GM21723 (cell line): ENCODE results near the gene GCN1.

Experiments
- ATAC-seq: cut with Tn5 transposase; IDR thresholded peaks from one replicate; pipeline ENCODE4 v1.9.1; 2021; ENCODE audit warnings: mild to moderate bottlenecking, moderate library complexity; ENCODE audit not compliant: unreplicated experiment

The GCN1 gene

GRCh38 chr12:120229071-120229486 lies 34.6 kb upstream of the GCN1 start:
- ATAC-seq: no peak

DNA sequence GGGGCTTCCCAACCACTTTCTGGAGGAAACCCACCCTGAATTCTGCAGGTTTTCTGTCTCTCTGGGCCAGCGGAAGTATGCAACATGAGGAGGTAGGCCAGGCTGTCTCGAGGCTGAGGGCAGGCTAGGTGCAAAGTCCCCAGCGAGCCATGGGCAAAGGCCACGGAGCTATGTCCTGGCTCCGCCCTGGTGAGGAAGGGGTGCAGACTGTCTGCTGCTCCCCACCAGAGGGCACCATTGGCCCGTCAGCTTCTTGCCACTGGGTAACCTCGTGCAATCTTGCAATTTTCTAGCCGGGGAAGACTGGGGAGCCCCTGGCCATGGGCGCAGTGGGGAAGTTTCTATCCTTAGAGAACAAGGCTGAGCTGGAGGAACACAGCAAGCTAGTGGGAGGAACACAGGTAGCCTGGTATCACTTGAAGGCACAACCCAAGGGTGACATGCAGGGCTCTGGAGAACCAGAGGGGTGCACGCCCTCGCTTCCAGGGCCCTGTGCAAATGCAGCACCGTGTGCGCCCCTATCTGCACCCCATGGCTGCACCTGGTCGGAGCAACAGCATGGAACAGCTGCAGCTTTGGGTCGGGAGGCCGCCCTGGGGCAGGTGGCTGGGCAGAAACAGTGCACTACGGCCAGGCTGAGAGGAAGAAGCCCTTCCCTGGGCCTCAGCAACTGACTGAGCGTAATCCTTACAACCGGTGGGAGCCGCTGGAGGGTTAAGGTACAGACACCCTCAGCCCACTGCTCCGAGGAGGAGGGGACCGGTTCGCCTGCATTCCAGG lies 34.0 kb upstream of the GCN1 start:
- peak; percentile 79 for ATAC-seq

- ATAC-seq: no peak
These were observed 33.5 kb upstream of the GCN1 start for GRCh38 chr12:120228041-120228290.

GRCh38 chr12:120227233-120228040 lies 32.9 kb upstream of the GCN1 start:
- no peak for ATAC-seq

GRCh38 chr12:120225852-120226640 lies 31.5 kb upstream of the GCN1 start:
- no peak for ATAC-seq

DNA sequence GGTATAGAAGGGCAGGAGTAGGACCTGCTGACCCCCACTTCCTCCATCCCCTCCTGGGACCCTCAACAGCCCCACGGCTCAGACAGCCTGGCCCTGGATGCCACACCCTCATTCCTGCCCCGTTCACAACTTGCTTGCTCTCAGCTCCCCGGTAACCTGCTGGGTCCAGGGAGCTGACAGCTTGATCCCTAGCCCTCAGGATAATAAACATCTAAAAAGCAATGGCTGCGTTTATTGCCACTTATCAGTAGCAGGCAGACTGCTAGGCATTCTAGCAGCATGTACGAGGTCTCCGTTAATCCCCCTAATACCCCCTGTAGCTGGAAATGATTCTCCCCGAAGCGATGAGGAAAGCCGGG lies 30.7 kb upstream of the GCN1 start:
- ATAC-seq: no peak

- ATAC-seq: no peak
These were observed 30.0 kb upstream of the GCN1 start for GRCh38 chr12:120224304-120225199.

GRCh38 chr12:120223458-120224303 lies 29.2 kb upstream of the GCN1 start:
- ATAC-seq: no peak

GRCh38 chr12:120222288-120222832 lies 27.8 kb upstream of the GCN1 start:
- no peak for ATAC-seq

DNA sequence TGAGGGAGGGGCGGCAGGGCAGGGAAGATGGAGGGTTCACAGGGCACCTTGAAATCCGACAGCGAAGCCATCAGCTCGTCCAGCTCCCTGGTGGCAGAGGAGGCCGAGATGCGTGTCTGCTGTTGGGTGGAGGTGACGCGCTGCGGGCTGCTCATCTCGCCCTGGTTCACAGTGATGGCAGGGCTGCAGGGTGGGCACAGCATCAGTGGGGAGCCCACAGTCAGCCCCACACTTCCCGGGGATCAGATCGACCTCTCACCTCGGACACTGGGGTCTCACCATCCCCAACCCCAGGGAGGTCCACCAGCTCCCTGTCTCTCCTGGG lies 27.0 kb upstream of the GCN1 start:
- ATAC-seq: no peak

DNA sequence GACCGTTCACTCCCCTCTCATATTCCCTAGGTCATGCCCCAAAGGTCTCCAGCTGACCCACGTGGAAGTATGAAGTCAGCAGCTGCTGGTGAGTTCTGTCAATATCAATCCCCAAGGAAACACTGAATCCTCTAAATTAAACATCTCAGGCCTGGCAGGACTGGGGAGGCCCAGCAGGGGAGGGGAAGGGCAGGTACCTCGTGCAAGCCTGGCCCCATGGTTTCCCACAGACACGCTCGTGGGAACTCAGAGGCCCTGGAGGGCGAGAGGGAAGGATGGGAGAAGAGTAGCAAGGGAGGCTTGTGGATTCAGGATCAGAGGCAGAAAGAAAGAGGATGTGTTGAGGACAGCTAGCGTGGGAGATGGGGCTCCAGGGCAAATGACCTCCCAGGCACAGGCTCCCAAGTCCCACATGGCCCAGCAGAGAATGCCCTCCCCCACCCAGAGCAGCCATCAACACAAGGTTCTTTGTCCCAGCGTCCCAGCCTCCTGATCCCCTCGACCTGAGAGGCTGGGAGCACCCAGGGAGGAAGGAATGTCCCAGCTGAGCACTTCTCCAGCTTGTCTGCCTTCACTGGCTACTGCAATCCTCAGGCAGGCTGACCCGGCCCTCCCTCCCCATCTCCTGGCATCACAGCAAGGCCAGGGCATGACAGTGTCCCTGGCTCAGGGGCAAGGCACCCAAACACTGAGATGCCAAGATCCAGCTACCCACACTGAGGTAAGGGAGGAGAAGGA lies 26.5 kb upstream of the GCN1 start:
- no peak for ATAC-seq

DNA sequence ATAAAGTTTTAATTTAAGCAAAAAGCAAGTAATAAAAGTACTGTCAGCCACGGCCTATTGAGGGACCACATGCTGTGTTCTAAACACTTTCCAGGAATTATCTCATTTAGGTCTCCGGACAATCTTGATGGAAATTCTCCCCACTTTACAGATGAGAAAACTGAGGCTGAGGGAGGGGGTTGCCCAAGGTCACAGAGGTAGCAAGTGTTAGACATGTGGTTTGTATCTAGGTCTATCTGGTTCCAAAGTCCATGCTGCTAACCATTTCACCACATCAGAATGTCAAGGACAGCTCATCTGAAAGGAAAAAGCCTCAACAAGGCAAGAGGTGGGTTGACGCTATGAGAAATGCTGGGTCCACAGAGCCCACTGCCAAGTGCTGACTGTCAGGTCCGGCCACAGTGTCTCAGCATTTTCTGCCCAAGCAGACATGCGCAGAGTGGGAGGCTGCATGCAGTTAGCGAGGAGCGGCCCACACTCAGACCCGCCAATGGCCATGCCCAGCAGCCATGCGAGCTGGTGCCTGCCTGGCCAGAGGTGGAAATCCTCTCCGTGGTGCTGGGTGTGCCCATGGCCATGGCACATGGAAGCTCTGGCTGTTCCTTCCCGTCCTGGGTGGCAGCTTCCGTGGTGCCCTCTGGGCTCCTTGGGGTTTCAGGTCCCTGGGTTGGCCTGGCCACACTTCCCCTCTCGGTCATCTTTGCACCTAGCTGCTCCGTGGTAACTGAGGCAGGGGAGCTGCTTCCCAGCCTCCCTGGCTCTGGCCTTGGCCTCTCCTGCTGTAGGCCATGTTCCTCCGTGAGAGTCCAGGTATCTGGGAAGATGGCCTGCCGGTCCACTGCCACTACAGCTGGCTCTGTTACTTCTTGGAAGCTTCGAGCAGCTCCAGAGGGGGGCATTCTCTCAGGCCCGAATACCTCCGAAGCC lies 24.4 kb upstream of the GCN1 start:
- ATAC-seq: no peak

GRCh38 chr12:120216742-120217605 lies 22.5 kb upstream of the GCN1 start:
- ATAC-seq: no peak

DNA sequence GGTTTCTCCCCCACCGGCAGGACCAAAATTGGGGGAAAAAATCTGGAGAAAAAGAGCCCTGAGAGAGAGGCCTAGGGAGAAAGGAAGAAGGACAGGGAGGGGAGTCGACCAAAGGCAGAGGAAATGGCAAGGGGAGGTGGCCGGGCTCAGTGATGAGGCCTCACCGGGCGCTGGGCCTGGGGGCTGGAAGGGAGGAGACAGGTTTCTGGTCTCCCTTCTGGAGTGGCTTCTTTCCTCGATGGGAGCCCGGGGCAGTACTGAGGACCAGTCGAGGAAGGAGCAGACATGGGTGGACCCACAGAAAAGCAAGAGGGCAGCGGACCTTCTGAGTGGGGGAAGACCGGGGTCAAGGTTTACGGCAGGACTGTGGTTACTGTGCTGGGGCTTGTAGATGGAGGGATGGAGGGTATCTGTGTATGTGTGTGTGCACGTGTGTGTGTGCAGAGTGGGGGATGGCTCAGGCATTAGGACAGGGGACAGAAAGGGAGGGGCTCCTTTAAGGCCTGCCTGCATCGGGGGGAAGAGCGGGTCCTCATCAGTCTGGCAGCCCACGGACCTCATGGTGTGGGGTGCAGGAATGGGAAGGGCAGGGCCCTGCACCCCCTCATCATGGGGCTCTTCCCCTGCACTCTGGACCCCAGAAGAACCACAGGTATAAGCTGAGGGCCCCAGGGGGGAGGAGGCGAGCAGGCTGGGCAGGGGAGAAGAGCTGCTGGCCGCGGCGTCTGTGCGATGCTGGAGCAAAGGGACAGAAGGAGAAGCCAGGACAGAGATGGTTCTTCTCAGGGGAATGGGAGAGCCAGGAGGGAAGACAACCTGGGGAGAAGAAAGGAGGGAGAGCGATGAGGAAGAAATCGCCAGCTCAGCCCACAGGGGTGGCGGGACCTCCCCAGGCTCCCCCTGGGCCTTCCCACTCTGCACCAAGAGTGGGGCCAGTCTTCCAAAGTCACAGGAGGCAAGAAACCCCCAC lies 21.5 kb upstream of the GCN1 start:
- no peak for ATAC-seq

GRCh38 chr12:120215357-120215735 lies 20.8 kb upstream of the GCN1 start:
- no peak for ATAC-seq
